Heart left ventricle (tissue), 13 donors: ENCODE measurements around the gene GATAD2A.

ENCODE experiments used
- POLR2A ChIP-seq, 2 donors: fragments of 450-650 bp; IDR thresholded peaks; one replicate each; pipeline ENCODE4 v1.6.1; 2017; ENCODE audit warnings: antibody characterized with exemption in 2 of 2, mild to moderate bottlenecking in 2 of 2, moderate library complexity in 2 of 2
- TF ChIP-seq, protein P1 (sequence below), 12 donors: fragments of 200-600 bp; sonication (generic) in 4 of 12; IDR thresholded peaks; one replicate each; pipeline versions ENCODE4 v1.5.0 to v1.8.0; 2018 to 2022; ENCODE audit warnings: antibody characterized with exemption in 12 of 12, mild to moderate bottlenecking in 5 of 12
- donor health status: ischemic (EF 13 %, LVEDD 7.1; RV severe dilation, severe dysfunction).
- donor health status: DM: no; HTN: yes; CAD: no.
- donor health status: DM: no; HTN: no; CAD: no.
- donor health status: ischemic (EF 25% LVEDD 6.9; RV normal size, moderate dysfunction).
- donor health status: ischemic (EF 25% LVEDD 5.7; RV mildly dilated, moderate dysfunction).
- donor health status: ischemic (EF 35%, LVEDD 5.7; RV mildly dilated, moderate dysfunction).
- donor health status: nonischemic (EF 11% LVEDD 7.7; RV severe dilation, severe dysfunction).
- donor health status: DM: yes; HTN: yes; CAD: no.
- donor health status: PGD.
- donor health status: ischemic (EF 29% LVEDD 5.4; RV normal size, mild dysfunction).
- donor health status: nonischemic (EF 23%, LVEDD 6.1; RV moderate dilation, normal function).

DNA sequence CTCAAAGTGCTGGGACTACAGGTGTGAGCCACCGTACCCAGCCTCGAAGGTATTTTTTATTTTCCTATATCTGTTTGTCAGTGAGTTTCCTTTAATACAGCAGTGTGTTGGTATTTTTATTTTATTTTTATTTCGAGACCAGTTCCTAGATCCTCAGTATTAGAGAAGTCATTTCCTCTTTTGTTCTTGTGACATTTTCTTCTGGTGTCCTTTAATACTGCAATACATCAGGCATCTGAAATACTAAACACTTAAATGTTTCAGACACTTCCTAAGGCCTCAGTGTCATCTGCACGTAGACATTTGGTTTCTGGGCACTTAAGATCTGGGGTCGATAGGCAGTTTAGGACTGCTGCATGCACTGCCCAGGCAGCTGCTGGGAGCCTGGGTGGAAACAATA lies 22.5 kb downstream of the GATAD2A start:
- TF ChIP-seq POLR2A (IDR thresholded peaks at IDR 0.05), result no peak
- TF ChIP-seq, protein P1, sequence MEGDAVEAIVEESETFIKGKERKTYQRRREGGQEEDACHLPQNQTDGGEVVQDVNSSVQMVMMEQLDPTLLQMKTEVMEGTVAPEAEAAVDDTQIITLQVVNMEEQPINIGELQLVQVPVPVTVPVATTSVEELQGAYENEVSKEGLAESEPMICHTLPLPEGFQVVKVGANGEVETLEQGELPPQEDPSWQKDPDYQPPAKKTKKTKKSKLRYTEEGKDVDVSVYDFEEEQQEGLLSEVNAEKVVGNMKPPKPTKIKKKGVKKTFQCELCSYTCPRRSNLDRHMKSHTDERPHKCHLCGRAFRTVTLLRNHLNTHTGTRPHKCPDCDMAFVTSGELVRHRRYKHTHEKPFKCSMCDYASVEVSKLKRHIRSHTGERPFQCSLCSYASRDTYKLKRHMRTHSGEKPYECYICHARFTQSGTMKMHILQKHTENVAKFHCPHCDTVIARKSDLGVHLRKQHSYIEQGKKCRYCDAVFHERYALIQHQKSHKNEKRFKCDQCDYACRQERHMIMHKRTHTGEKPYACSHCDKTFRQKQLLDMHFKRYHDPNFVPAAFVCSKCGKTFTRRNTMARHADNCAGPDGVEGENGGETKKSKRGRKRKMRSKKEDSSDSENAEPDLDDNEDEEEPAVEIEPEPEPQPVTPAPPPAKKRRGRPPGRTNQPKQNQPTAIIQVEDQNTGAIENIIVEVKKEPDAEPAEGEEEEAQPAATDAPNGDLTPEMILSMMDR (IDR thresholded peaks at IDR 0.05), result no peak
